ENCODE results near the gene AKIRIN2. TPM values are rescaled to one million over a fixed set of nuclear protein-coding genes. Genes with fewer than 3 reads are reported as not detected.
A peak's percentile ranks its signal among the peaks of the same experiment; 100 is the strongest.

Gene AKIRIN2
- 36.6 to 40.0 TPM (median 40.0 TPM) in 3 replicates for total RNA-seq
- long read RNA-seq, transcript AKIRIN2-201 (5 exons, 1,662 nt): major isoform, 58 of 68 reads
- long read RNA-seq, partial matches to known transcripts: 1 of 68 reads
- long read RNA-seq, other reads (novel, unspliced or antisense): 9 of 68 reads

DNA sequence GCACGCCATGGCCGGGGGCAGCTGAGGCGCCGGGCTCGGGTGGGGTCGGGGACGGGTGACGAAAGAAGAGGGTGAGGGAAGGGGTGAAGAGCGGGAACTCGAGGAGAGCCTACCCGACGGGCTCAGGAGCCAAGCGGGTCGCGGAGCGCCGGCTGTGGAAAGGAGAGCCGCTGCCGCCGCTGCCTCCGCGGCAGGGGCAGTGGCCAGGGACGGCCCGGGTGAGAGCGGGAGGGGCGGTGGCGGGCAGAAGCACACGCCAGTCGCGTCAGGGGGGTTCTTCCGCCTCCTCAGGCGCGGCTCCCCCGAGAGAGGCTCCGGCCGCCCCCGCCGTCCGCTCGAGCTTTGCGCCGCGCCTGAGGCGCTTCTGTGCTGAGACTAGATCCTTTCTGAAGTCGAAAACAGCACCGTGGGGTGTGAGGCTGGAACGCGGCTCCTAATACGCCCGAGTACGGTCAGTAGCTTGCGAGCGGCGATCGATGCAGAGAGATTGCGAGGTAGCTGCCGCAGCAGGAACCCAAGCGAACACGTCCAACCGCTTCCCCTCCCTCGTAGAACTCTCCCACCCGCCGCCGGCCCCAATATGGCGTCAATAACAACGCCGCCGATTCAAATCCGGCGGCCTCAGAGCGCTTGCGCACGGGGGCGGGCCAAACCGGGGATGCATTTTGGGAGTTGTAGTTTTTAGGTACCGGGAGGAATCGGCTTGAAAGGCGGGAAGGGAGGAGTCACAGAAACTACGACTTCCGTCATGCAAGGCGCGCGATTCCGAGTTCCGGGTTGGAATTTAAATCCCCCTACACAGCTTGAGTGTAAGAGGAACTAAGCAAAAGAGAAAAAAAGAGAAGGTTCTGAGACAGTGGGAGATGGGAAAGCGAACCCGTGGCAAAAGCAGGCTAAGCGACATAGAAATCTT, at the start of gene AKIRIN2:
TSS of gene AKIRIN2 (minus strand) at position 558 of the 913 bp plus-strand sequence. CDS start at position 9, 549 bp downstream.
- DNase-seq (ENCODE audit: low spot score): peak; percentile 97
- H3K4me1 Mint-ChIP-seq (ENCODE audit: low read depth): peaks cover 50% of the 10 kb centered on the region
- H3K36me3 Mint-ChIP-seq (ENCODE audit: low read depth): no peaks in the 10 kb centered on the region
- no peaks in the 10 kb centered on the region for H3K27me3 Mint-ChIP-seq (ENCODE audit: low read depth)
- H3K4me3 Mint-ChIP-seq (ENCODE audit: unreplicated experiment): peak within 1 kb of the TSS; percentile 95
- H3K9me3 Mint-ChIP-seq (ENCODE audit: low read depth): no peaks in the 10 kb centered on the region
- H3K27ac Mint-ChIP-seq (ENCODE audit: unreplicated experiment): peak within 1 kb of the TSS; percentile 97
- TF ChIP-seq, protein P1, sequence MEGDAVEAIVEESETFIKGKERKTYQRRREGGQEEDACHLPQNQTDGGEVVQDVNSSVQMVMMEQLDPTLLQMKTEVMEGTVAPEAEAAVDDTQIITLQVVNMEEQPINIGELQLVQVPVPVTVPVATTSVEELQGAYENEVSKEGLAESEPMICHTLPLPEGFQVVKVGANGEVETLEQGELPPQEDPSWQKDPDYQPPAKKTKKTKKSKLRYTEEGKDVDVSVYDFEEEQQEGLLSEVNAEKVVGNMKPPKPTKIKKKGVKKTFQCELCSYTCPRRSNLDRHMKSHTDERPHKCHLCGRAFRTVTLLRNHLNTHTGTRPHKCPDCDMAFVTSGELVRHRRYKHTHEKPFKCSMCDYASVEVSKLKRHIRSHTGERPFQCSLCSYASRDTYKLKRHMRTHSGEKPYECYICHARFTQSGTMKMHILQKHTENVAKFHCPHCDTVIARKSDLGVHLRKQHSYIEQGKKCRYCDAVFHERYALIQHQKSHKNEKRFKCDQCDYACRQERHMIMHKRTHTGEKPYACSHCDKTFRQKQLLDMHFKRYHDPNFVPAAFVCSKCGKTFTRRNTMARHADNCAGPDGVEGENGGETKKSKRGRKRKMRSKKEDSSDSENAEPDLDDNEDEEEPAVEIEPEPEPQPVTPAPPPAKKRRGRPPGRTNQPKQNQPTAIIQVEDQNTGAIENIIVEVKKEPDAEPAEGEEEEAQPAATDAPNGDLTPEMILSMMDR (IDR thresholded peaks at IDR 0.05): no peak

DNA sequence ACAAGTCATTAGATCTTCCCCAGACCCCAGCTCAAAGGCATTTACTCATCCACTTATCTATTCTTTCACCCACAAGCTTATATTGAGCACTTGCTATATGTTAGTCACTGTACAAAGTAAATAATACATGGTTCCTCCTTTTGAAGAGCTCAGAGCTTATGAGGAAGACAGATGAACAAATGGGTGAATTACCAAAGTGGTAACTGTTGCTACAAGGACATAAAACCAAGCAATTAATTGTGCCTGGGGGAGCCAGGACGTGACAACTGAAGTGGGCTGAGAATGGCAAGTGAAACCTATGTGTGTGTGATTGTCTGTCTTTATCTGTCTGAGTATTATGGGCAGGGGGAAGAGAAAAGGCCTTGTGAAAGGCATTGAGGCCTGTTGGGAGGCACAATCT, 45.6 kb upstream of the AKIRIN2 start:
- Mint-ChIP-seq H3K27me3 (ENCODE audit: low read depth) (peaks cover 15% of the 10 kb centered on the region), H3K9me3 (ENCODE audit: low read depth) (no peaks in the 10 kb centered on the region), H3K4me3 (ENCODE audit: unreplicated experiment) (no peak overlapping the region), H3K27ac (ENCODE audit: unreplicated experiment) (no peak overlapping the region), H3K4me1 (ENCODE audit: low read depth) (no peaks in the 10 kb centered on the region), H3K36me3 (ENCODE audit: low read depth) (no peaks in the 10 kb centered on the region)
- TF ChIP-seq, protein P1 (IDR thresholded peaks at IDR 0.05): no peak
- DNase-seq (ENCODE audit: low spot score): no peak

DNA sequence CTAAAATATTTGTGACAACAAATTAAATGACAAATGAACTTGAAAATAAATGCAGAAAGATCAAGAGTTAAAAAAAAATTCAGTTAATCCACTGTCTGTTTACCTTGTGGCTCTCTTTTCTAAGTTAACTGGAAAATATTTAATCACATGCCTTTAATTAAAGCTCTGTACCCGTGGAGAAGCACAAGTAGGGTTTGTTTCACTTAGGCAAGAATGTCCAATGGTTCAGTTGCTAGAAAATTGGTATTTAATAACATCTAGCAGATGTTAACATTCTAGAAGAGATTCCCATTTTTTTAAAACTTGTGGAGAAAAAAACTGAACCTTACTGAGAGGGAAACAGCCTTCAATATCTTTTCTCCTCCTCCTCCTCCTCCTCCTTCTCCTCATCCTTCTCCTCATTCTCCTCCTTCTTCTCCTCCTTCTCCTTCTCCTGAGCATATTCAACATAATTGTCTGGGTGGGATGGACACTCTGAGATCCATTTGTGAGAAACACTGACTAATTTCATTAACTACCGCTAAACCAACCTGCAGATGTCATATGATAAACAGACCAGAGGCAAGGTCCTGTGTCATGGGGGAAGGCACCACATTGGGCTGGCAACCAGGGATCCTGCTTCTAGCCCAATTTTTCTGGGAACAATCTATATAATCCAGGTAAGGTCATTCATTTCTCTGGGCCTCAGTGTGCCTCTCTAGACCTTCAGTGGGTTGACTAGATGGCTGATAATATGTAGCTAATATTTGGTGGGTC, 44.1 kb upstream of the AKIRIN2 start:
- H3K27me3 Mint-ChIP-seq (ENCODE audit: low read depth): peaks cover 15% of the 10 kb centered on the region
- H3K4me1 Mint-ChIP-seq (ENCODE audit: low read depth): no peaks in the 10 kb centered on the region

DNA sequence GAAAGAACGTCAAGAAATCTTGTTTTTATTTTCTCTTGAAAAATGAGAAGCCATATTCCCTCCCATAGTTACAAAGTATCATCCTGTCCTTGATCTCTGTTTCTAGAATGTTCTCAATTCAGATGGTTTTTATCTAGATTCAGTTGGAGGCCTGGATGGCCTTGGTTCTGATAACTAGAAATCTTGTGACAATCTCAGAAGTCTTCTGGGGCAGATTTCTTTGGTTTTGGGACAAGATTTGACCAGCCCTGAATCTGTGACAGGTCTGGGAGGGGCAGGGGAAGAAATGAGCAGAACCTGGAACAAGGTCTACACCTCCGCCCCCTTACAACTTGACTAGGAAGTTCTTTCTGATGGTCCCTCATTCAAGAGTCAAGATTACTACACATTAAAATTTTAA, 41.4 kb upstream of the AKIRIN2 start:
- peaks cover 15% of the 10 kb centered on the region for H3K27me3 Mint-ChIP-seq (ENCODE audit: low read depth)
- no peaks in the 10 kb centered on the region for H3K9me3 Mint-ChIP-seq (ENCODE audit: low read depth)
- no peaks in the 10 kb centered on the region for H3K4me1 Mint-ChIP-seq (ENCODE audit: low read depth)
- TF ChIP-seq, protein P1 (IDR thresholded peaks at IDR 0.05): no peak
- DNase-seq (ENCODE audit: low spot score): no peak
- no peaks in the 10 kb centered on the region for H3K36me3 Mint-ChIP-seq (ENCODE audit: low read depth)
- H3K4me3 Mint-ChIP-seq (ENCODE audit: unreplicated experiment): no peak overlapping the region
- no peak overlapping the region for H3K27ac Mint-ChIP-seq (ENCODE audit: unreplicated experiment)

More for the DNA sequence above, 44.1 kb upstream of the AKIRIN2 start:
- no peaks in the 10 kb centered on the region for H3K36me3 Mint-ChIP-seq (ENCODE audit: low read depth)
- H3K4me3 Mint-ChIP-seq (ENCODE audit: unreplicated experiment): no peak overlapping the region
- TF ChIP-seq, protein P1 (IDR thresholded peaks at IDR 0.05): no peak
- DNase-seq (ENCODE audit: low spot score): no peak
- no peak overlapping the region for H3K27ac Mint-ChIP-seq (ENCODE audit: unreplicated experiment)
- no peaks in the 10 kb centered on the region for H3K9me3 Mint-ChIP-seq (ENCODE audit: low read depth)

DNA sequence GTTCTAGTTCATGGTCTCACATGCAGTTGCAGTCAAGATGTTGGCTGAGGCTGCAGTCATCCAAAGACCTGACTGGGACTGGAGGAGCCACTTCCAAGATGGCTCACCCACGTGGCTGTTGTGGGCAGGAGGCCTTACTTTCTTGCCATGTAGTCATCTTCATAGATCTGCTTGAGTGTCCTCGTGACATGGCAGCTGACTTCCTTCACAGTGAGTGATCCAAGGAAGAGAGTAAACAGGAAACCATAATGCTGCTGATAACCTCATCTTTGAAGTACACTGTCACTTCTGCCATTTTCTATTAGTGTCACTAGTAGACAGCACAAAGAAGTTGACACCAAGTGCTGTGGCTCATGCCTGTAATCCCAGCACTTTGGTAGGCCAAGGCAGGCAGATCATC, 40.1 kb upstream of the AKIRIN2 start:
- no peaks in the 10 kb centered on the region for H3K4me1 Mint-ChIP-seq (ENCODE audit: low read depth)
- no peak overlapping the region for H3K27ac Mint-ChIP-seq (ENCODE audit: unreplicated experiment)
- H3K9me3 Mint-ChIP-seq (ENCODE audit: low read depth): no peaks in the 10 kb centered on the region
- peaks cover 15% of the 10 kb centered on the region for H3K27me3 Mint-ChIP-seq (ENCODE audit: low read depth)
- no peak overlapping the region for H3K4me3 Mint-ChIP-seq (ENCODE audit: unreplicated experiment)
- H3K36me3 Mint-ChIP-seq (ENCODE audit: low read depth): no peaks in the 10 kb centered on the region
- TF ChIP-seq, protein P1 (IDR thresholded peaks at IDR 0.05): no peak
- DNase-seq (ENCODE audit: low spot score): no peak
